NCI-H2227 (cell line): Measurements from ENCODE around the gene CSNK2B.

ENCODE experiments used
- DNase-seq: peaks from one replicate; lab custom pipeline; 2025; ENCODE audit not compliant: unreplicated experiment; lab: John Stamatoyannopoulos, UW

CSNK2B gene

DNA sequence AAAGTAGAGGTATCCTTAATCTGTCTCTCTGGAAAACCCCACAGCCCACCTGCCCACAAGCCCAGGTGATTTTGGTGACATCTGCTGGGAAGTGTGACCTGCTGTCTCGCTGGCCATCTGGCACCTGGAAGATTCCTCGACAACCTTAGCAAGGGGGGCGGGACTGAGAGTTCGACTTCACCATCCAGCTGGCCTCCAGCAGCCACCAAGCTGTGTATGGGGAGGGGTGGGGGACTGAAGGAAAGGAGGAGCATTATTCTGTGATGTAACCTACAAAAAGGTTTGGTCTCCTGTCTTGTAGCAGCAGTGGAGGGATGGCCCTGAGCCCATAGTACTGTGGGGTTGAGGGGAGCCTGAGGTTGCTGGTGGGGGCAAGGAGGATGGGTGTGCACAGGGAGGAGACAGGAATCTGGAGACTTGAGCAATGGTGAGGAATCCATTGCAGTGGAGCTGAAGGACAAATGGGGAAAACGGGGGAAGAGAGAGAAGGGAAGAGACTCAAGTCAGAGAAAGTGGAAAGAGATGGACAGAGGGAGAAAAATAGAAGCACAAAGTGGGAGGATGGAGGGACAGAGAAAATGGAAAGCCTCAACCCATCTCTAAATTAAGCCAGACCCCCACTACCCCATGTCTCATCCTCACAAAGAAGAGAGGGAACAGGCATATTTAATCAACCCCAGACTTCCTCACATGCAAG, 44.8 kb downstream of the CSNK2B start:
- DNase-seq = no peak

DNA sequence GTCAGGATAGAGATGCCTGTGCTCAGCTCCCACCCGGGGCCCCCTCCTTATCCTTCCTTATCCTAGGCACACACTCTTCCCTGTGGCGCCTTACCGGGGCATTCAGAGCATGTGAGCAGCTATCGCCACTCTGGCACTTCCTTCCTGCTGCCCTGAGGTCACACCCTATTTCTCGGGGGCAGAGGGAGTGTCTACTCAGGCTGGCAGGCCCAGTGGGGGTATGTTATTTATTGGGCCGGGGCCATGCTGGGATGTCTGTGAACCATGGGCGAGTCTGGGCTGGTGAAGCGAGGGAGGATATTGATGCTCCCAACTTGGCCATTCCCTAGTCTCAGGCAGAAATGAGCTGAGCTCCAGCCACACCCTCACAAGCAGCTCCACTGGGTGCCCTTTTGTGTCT, 45.4 kb downstream of the CSNK2B start:
- no peak for DNase-seq

GRCh38 chr6:31712296-31712695, 46.4 kb downstream of the CSNK2B start:
- DNase-seq = no peak

GRCh38 chr6:31713465-31713864, 47.6 kb downstream of the CSNK2B start:
- DNase-seq = no peak

DNA sequence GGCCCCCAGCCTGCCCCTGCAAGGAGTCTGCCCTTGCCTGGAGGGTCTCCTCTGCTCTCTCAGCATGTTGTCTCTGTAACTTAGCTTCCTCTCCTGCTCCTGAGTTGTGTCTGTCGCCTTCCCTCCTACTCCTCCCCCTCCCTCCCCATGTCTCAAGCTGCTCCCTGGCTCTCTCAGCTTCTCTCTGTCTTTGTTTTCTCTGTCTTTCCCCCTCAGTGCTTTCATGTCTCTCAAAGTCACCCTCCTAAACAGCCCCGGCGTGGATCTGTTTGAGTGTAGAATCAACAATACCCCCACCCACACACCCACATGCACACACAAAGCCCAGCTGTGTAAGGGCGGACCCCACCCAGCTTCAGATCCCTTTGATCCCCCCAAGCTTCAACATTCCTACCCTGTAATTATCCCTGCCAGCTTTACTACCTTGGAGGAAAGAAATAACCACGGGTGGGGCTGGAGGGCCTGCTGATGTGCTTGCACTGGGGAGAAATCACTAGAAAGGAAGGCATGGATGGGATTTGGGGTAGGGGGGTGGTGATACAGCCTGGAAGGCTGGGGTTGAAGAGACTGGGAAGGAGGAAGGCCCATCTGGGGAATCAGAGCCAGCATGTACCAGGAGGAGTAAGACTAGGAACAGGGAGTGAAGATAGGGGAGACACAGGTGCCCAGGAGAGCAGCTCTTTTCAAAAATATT, 48.3 kb downstream of the CSNK2B start:
- peak; percentile 80 for DNase-seq

DNA sequence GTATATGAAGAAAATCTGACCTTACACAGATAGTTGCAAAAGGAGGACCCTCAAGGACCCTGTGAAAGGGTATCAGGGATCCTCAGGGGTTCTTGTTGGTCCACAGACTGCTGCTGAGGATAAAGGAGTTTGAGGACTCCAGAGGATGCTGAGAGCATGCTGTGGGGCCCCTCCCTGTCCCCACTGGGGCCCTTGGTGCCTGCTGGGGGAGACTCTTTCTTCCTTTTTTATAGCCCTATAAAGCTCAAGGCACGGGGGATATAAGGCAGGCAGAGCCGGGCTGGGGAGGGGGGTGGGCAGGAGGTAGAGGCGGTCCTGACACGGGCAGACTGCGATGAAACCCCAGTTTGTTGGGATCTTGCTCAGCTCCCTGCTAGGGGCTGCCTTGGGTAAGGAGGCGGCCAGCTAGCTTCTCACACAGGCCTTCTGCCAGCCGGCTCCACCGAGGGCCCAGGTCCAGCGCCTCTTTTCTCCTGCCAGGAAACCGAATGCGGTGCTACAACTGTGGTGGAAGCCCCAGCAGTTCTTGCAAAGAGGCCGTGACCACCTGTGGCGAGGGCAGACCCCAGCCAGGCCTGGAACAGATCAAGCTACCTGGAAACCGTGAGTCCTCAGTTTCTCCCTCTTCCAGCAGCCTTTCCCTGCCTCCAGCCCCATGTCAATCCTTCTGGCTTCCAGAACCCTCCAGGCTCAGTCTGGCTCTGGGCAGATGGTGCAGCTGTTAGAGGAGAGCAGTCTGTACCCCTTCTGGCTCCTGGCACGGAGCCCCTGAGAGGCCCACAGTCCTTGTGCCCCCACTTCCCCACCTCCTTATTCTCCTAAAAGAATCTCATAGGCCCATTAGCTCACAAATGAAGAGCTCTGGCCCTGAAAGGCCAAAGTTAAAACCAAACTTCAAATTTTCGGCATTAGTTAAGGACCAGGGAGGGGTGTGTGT, 49.4 kb downstream of the CSNK2B start, which contains the start of gene LY6G6D:
LY6G6D (plus strand) TSS at position 327 of the 937 bp plus-strand sequence; CDS start at position 335, 8 bp downstream.
- no peak for DNase-seq

- DNase-seq = peak; percentile 29
Observed at GRCh38 chr6:31717499-31718222, 51.8 kb downstream of the CSNK2B start.

DNA sequence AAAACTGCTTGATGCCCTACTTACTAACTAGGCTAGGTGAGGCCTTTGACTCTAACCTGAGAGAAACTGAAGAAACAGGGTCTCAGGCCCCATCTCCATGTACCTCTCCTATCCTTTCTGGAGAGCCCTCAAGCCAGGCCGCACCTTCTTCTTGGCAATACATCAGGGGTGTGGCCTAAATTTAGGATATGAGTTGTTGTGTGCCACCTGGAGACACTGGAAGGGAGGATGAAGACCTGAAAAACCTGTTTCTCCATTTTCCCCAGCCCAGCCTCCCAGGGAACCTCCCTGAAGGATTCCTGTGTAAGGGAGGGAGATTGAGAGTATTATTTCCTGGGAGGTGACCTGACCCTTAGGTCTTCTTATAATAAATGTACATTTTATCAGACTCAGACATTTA, 52.4 kb downstream of the CSNK2B start:
- DNase-seq = no peak

GRCh38 chr6:31719001-31719400, 53.1 kb downstream of the CSNK2B start:
- no peak for DNase-seq
